Ecto neural progenitor cell (in vitro differentiated cells): Measurements from ENCODE around the gene NIPAL3.
"Not testable (repeated sequence)": the region's sequence is repeated elsewhere in the genome, so short reads cannot be mapped to it uniquely, and the experiment has no call there.

Experiments
- DNase-seq: peaks from one replicate; pipeline ENCODE4 v3.0.0-alpha.2; 2018; ENCODE audit warnings: low spot score

NIPAL3 gene

DNA sequence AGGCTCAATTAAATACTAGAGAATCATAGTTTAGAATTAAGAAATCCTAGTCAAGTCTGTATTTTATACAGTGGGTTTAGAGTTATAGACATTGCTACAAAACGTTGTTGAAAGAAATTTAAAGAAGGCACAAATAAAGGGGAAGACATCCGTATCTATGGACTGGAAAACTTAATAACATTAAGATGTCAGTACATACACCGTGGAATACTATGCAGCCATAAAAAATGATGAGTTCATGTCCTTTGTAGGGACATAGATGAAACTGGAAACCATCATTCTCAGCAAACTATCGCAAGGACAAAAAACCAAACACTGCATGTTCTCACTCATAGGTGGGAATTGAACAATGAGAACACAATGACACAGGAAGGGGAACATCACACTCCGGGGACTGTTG, 104.7 kb downstream of the NIPAL3 start:
- not testable (repeated sequence) for DNase-seq
